Mammary epithelial cell (primary cell): Measurements from ENCODE around the gene NUDT22.

ENCODE experiments used
- EZH2 ChIP-seq: IDR thresholded peaks from 2 replicates; pipeline ENCODE4 v1.6.1; 2012; ENCODE audit warnings: low read length, inconsistent platforms, borderline replicate concordance
- TF ChIP-seq, protein P1 (sequence below), 2 donors: IDR thresholded peaks in 1 of 2; conservative IDR thresholded peaks in 1 of 2; 2 replicates each; pipeline ENCODE4 v1.5.1; 2011 to 2012; ENCODE audit warnings: inconsistent platforms in 2 of 2, low read length in 2 of 2, mild to moderate bottlenecking in 2 of 2, control low read depth in 1 of 2, low read depth in 1 of 2; ENCODE audit not compliant: insufficient read depth in 1 of 2; ENCODE audit errors: extremely low read depth in 1 of 2

DNA sequence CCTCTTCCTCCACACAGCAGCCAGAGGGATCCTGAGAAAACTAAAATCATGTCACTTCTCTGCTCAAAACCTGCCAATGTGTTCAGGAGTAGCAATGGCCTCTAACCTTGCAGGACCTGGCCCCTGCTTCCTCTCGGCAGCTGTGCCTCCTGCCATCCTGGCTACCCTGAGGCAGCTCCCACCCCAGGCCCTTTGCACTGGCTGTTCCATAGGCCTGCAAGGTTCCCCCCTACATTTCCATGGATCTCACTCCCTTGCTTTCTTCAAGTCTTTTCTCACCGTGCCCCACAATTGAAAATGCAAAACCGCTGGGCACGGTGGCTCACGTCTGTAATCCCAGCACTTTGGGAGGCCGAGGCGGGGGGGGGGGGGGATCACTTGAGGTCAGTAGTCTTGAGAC lies 42.2 kb upstream of the NUDT22 start:
- TF ChIP-seq, protein P1, sequence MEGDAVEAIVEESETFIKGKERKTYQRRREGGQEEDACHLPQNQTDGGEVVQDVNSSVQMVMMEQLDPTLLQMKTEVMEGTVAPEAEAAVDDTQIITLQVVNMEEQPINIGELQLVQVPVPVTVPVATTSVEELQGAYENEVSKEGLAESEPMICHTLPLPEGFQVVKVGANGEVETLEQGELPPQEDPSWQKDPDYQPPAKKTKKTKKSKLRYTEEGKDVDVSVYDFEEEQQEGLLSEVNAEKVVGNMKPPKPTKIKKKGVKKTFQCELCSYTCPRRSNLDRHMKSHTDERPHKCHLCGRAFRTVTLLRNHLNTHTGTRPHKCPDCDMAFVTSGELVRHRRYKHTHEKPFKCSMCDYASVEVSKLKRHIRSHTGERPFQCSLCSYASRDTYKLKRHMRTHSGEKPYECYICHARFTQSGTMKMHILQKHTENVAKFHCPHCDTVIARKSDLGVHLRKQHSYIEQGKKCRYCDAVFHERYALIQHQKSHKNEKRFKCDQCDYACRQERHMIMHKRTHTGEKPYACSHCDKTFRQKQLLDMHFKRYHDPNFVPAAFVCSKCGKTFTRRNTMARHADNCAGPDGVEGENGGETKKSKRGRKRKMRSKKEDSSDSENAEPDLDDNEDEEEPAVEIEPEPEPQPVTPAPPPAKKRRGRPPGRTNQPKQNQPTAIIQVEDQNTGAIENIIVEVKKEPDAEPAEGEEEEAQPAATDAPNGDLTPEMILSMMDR (conservative IDR thresholded peaks at IDR 0.05 in 1 of 2, IDR thresholded peaks at IDR 0.05 in 1 of 2; ENCODE audit: extremely low read depth in 1 of 2, insufficient read depth in 1 of 2, low read depth in 1 of 2, low read length in 2 of 2): no peak
- no peak for TF ChIP-seq EZH2
